ENCODE measurements around the gene KLHL3.

KLHL3 gene

DNA sequence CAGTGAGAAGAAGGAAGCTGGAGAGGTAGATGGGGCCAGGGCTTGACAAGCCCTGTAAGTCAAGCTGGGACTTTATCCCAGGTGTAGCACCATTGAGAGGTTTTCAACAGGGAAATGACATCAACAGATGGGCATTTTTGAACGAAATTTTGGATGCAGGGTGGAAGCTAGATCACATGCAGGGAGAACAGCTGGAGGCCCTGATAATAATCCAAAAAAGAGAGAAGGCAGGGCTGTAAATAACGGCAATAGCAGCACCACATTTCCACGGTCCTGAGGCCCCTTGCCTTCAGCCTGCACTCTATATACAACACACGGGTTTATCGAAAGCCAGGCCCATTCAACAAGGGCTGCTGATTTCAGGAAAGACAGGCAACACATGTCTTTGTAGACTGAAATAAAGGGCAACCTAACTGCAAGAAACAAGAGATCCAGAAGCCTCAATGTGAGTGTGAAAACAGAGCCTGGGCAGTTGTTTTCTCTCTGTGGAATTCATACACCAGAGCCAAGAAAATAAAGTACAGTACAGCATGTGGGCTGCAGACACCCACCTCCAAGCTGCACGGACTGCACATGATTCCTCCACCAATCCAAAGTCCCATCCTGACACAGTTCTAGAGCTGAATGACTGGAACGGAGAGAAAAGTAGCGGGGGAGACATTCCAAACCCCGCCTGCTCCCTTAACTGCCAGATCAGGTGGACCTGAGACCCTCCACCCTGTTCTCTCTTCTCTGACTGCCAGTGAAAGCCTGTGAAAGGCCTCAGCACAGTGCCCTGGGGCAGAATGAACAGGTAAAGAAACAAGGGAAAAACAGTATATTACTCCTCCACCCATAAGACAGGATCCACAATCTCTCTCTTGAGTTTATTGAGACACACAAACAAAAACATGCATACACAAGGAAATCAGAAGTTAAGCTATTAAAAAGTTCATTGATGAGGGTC lies 36.3 kb downstream of the KLHL3 start:
- no peak for DNase-seq (ENCODE audit: insufficient read length, low spot score)
- TF ChIP-seq, protein P1, sequence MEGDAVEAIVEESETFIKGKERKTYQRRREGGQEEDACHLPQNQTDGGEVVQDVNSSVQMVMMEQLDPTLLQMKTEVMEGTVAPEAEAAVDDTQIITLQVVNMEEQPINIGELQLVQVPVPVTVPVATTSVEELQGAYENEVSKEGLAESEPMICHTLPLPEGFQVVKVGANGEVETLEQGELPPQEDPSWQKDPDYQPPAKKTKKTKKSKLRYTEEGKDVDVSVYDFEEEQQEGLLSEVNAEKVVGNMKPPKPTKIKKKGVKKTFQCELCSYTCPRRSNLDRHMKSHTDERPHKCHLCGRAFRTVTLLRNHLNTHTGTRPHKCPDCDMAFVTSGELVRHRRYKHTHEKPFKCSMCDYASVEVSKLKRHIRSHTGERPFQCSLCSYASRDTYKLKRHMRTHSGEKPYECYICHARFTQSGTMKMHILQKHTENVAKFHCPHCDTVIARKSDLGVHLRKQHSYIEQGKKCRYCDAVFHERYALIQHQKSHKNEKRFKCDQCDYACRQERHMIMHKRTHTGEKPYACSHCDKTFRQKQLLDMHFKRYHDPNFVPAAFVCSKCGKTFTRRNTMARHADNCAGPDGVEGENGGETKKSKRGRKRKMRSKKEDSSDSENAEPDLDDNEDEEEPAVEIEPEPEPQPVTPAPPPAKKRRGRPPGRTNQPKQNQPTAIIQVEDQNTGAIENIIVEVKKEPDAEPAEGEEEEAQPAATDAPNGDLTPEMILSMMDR (IDR thresholded peaks at IDR 0.05; ENCODE audit: insufficient read depth, missing control alignments) = no peak
- no peak for FAIRE-seq

DNA sequence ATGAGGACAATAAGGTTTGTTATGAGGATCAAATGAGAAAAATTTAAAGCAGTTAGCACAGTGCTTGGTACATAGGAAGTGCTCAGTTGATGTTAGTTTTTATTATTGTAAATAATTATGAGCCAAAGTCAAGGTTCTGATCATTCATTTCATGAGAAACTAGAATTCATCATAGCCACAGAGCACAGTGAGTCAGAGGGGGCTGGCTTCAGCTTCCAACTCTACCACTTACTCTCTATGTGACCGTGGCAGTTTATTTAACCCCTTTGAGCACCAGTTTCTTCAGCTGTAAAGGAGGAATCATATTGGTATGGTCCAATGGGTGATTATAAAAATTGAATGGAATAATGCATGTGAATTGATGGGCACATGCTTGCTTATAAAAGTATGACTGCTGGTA lies 39.4 kb downstream of the KLHL3 start:
- FAIRE-seq (no peak), DNase-seq (ENCODE audit: insufficient read length, low spot score) (no peak)
- TF ChIP-seq, protein P1 (IDR thresholded peaks at IDR 0.05; ENCODE audit: insufficient read depth, missing control alignments) = no peak

DNA sequence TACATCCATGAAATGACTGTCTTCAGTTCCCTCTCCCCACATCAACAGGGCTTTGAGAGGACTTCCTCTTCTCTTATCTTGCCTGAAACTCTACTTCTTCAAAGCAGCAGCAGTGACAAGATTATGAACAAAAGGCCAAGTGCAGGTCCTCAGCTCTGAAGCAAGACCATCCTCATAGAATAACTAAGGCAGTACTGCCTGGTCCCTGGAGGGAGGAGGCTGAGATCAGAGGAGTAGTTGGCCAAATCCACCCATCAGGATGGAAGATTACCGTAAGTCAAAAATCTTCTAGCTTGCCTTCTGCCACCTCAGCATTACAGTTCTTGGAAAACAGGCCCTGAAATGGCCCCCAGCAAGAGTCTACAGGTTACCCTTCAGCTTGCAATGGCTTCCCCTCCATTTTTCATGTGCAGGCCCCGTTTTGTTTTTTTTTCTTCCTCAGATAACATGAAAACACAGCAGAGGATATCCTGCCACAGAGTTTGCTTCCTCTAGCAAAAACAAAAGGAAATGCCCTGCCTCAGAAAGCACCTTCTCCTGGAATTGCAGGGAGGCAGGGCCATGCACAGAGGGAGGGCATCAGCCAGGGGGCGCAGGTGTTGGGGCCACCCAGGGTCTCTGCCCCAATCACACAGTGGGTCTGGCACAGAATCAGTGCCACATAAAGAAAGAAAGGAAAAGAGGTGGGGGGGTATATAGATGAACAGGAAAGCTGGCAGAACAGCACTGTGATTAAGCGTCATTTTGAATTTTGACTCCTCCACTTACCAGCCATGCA lies 40.0 kb downstream of the KLHL3 start:
- DNase-seq (ENCODE audit: insufficient read length, low spot score) (no peak), FAIRE-seq (no peak)
- TF ChIP-seq, protein P1 (IDR thresholded peaks at IDR 0.05; ENCODE audit: insufficient read depth, missing control alignments) = no peak

DNA sequence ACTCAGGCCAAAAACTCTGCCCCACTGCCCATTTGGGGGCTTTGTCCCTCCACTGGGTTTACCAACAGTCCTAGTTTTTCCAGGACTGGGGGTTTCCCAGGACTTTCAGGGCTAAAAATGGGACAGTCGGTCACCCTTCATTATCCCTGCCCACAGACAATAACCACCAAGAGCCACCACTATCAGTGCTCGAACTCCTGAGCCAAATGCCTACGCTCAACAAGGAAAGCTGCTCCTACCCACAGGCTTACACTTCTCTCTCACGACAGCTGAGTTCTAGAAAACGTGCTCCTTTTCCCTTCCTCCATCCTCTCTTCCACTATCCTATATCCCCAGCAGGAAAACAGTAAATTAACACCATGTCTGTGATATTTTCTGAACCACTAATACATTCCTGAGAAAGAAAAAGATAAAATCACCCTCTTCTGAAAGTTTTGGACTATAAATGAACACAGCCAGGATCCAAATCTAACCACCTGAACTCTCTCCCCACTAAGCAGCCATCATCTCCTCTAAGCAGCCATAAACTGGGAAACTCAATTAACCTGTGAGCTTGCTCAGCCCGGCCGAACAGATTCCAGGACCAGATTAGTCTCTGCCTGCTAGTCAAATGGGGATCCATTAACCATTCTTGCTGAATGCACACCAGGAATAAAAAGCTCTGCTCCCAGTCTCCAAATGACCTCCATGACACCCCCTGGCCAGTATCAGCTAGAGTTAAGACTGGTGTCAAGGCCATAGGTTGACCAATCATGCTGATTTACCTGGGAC lies 41.8 kb downstream of the KLHL3 start:
- no peak for DNase-seq (ENCODE audit: insufficient read length, low spot score)
- no peak for FAIRE-seq
- TF ChIP-seq, protein P1 (IDR thresholded peaks at IDR 0.05; ENCODE audit: insufficient read depth, missing control alignments) = no peak

DNA sequence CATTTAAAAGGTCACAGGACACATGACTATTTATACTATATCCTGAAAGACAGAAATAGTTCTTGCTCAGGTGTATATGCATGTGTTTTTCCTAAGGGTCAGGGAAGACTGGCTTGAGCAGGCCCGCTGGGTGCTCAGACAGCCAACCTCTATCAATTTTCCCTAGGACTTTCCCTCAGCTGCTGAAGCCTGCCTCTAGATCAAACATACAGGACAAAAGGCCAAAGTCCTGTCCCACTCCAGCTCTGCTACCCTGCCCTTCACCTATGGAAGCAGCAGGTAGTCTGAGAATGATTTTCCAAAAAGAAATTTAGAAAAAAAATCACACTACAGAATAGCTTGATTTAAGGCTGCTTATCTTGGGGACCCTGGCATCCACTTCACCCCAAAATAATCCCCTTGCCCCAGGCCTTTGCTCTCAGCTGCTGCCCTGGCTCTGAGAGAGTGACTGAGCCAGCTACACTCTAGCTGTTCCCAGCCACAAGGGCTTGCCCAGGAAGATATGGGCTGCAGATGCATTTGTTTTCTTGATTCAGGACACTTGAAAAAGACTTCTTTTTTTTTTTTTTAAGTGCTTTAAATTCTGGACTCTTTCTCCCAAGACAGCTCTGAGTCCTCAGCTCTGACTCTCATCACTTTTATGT lies 42.5 kb downstream of the KLHL3 start:
- DNase-seq (ENCODE audit: insufficient read length, low spot score) (no peak), FAIRE-seq (no peak)
- TF ChIP-seq, protein P1 (IDR thresholded peaks at IDR 0.05; ENCODE audit: insufficient read depth, missing control alignments) = no peak

DNA sequence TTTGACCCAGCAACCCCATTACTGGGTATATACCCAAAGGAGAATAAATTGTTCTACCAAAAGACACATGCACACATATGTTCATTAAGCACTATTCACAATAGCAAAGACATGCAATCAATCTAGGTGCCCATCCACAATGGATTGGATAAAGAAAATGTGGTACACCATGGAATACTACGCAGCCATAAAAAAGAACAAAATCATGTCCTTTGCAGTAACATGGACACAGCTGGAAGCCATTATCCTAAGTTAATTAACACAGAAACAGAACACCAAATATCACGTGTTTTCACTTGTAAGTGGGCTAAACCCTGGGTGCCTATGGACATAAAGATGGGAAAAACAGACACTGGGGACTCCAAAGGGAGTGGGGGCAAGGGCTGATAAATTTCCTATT lies 46.6 kb downstream of the KLHL3 start:
- FAIRE-seq = no peak
- TF ChIP-seq, protein P1 (IDR thresholded peaks at IDR 0.05; ENCODE audit: insufficient read depth, missing control alignments) = no peak
- DNase-seq (ENCODE audit: insufficient read length, low spot score) = no peak

Measured in D721Med (cell line).